Testis (tissue), 2 donors: ENCODE data around the gene TUBB3.

Experiments used
- POLR2A ChIP-seq: fragments of 450-650 bp; IDR thresholded peaks from one replicate; pipeline ENCODE4 v1.6.1; 2017; ENCODE audit warnings: antibody characterized with exemption, mild to moderate bottlenecking, moderate library complexity
- TF ChIP-seq, protein P1 (sequence below), 3 experiments: fragments of 450-650 bp in 2 of 3; fragments of 200-600 bp in 1 of 3; sonication (generic) in 1 of 3; IDR thresholded peaks; one replicate each; pipeline ENCODE4 v1.5.1; 2016 to 2019; ENCODE audit warnings: antibody characterized with exemption in 3 of 3, mild to moderate bottlenecking in 2 of 3, moderate library complexity in 1 of 3

DNA sequence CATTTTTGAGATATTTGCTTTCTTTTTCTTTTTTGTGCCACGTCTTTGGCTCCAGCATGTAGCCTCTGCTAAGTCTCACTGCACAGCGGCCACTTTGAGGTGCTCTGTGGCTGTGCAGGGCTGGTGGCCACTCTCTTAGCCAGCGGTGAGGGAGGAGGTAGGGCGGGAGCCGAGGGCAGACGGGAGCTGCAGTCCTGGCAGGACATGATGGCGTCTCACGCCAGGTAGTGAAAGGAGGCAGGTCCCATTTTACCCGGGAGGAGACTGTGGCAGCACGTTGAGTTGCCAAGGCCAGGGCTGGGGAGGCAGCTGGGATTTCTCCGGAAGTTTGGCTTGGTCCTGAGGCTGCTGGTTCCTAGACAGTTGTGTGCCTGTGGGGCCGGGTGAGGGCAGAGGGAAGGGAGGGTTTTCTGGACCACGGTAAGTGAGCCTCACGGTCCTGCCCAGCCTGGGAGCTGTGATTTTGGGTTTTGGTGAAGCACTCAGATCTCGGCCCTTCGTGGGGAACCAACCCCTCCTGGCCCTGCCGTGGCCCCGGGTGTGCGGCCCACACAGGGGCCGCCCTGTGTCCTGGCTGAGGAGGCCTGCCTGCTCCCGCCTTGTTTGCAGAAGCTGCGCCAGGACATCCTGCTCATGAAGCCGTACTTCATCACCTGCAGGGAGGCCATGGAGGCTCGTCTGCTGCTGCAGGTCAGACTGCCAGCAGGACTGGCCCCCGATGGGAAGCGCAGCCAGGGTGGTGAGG is 39.8 kb downstream of the TUBB3 start:
- TF ChIP-seq, protein P1, sequence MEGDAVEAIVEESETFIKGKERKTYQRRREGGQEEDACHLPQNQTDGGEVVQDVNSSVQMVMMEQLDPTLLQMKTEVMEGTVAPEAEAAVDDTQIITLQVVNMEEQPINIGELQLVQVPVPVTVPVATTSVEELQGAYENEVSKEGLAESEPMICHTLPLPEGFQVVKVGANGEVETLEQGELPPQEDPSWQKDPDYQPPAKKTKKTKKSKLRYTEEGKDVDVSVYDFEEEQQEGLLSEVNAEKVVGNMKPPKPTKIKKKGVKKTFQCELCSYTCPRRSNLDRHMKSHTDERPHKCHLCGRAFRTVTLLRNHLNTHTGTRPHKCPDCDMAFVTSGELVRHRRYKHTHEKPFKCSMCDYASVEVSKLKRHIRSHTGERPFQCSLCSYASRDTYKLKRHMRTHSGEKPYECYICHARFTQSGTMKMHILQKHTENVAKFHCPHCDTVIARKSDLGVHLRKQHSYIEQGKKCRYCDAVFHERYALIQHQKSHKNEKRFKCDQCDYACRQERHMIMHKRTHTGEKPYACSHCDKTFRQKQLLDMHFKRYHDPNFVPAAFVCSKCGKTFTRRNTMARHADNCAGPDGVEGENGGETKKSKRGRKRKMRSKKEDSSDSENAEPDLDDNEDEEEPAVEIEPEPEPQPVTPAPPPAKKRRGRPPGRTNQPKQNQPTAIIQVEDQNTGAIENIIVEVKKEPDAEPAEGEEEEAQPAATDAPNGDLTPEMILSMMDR (IDR thresholded peaks at IDR 0.05), result no peak
- no peak for TF ChIP-seq POLR2A
